ENCODE measurements around the gene KY.
A peak's percentile ranks its signal among the peaks of the same experiment; 100 is the strongest.

- TF ChIP-seq CEBPB (IDR thresholded peaks at IDR 0.05) (no peak), NPAS2 (CRISPR knock-in tag; IDR thresholded peaks at IDR 0.05; ENCODE audit: borderline replicate concordance) (no peak), SMC3 (IDR thresholded peaks at IDR 0.05) (peak; percentile 70), RAD21 (conservative IDR thresholded peaks at IDR 0.05 in 1 of 2, IDR thresholded peaks at IDR 0.05 in 1 of 2) (peak; percentile 83 to 85), JUNB (IDR thresholded peaks at IDR 0.05) (no peak), ZC3H11A (IDR thresholded peaks at IDR 0.05) (no peak), MAZ (IDR thresholded peaks at IDR 0.05; ENCODE audit: borderline replicate concordance, low read depth, low read length) (no peak)
- TF ChIP-seq, protein P1, sequence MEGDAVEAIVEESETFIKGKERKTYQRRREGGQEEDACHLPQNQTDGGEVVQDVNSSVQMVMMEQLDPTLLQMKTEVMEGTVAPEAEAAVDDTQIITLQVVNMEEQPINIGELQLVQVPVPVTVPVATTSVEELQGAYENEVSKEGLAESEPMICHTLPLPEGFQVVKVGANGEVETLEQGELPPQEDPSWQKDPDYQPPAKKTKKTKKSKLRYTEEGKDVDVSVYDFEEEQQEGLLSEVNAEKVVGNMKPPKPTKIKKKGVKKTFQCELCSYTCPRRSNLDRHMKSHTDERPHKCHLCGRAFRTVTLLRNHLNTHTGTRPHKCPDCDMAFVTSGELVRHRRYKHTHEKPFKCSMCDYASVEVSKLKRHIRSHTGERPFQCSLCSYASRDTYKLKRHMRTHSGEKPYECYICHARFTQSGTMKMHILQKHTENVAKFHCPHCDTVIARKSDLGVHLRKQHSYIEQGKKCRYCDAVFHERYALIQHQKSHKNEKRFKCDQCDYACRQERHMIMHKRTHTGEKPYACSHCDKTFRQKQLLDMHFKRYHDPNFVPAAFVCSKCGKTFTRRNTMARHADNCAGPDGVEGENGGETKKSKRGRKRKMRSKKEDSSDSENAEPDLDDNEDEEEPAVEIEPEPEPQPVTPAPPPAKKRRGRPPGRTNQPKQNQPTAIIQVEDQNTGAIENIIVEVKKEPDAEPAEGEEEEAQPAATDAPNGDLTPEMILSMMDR (IDR thresholded peaks at IDR 0.05) = peak; percentile 77
Observed at GRCh38 chr3:134600685-134601463, 49.9 kb downstream of the KY start.
